Activated T-cell treated with anti-CD3 and anti-CD28 coated beads for 48 hours (primary cell): ENCODE measurements around the gene IFITM2.
"Not testable (repeated sequence)": the region's sequence is repeated elsewhere in the genome, so short reads cannot be mapped to it uniquely, and the experiment has no call there.

ENCODE experiments used
- DNase-seq: peaks from one replicate; pipeline ENCODE4 v3.0.0-alpha.2; 2020; ENCODE audit warnings: low read depth

The IFITM2 gene

GRCh38 chr11:281486-282161 is 26.0 kb upstream of the IFITM2 start:
- DNase-seq: no peak

- DNase-seq: no peak
Observed at GRCh38 chr11:282171-282570, 25.4 kb upstream of the IFITM2 start.

- no peak for DNase-seq
Observed at GRCh38 chr11:282630-283360, 24.8 kb upstream of the IFITM2 start.

- no peak for DNase-seq
Observed at GRCh38 chr11:283405-284104, 24.1 kb upstream of the IFITM2 start.

GRCh38 chr11:284105-285020 is 23.3 kb upstream of the IFITM2 start:
- DNase-seq: no peak

- DNase-seq: no peak
Observed at GRCh38 chr11:285021-285893, 22.4 kb upstream of the IFITM2 start.

GRCh38 chr11:285894-286220 is 21.8 kb upstream of the IFITM2 start:
- no peak for DNase-seq

- not testable (repeated sequence) for DNase-seq
Observed at GRCh38 chr11:286977-287820, 20.4 kb upstream of the IFITM2 start.

GRCh38 chr11:287821-288477 is 19.7 kb upstream of the IFITM2 start:
- DNase-seq: no peak

GRCh38 chr11:288478-289397 is 18.9 kb upstream of the IFITM2 start, which contains the start of gene PGGHG:
TSS of gene PGGHG (plus strand) at chr11:289126. CDS start at chr11:289817, 691 bp downstream.
- no peak for DNase-seq

GRCh38 chr11:289398-289711 is 18.3 kb upstream of the IFITM2 start:
- DNase-seq: no peak

- DNase-seq: no peak
Observed at GRCh38 chr11:289712-290620, 17.6 kb upstream of the IFITM2 start.

GRCh38 chr11:290621-291231 is 16.9 kb upstream of the IFITM2 start:
- no peak for DNase-seq

GRCh38 chr11:291281-292210 is 16.1 kb upstream of the IFITM2 start:
- no peak for DNase-seq

GRCh38 chr11:292211-293121 is 15.2 kb upstream of the IFITM2 start:
- DNase-seq: no peak
